Islet precursor cell (in vitro differentiated cells): Measurements from ENCODE around the gene ZNF48.
A peak's percentile ranks its signal among the peaks of the same experiment; 100 is the strongest.

Experiments used
- DNase-seq: peaks from one replicate; pipeline ENCODE4 v3.0.0-alpha.2; 2018

The ZNF48 gene

GRCh38 chr16:30407804-30408534 lies 12.7 kb downstream of the ZNF48 start:
- no peak for DNase-seq

DNA sequence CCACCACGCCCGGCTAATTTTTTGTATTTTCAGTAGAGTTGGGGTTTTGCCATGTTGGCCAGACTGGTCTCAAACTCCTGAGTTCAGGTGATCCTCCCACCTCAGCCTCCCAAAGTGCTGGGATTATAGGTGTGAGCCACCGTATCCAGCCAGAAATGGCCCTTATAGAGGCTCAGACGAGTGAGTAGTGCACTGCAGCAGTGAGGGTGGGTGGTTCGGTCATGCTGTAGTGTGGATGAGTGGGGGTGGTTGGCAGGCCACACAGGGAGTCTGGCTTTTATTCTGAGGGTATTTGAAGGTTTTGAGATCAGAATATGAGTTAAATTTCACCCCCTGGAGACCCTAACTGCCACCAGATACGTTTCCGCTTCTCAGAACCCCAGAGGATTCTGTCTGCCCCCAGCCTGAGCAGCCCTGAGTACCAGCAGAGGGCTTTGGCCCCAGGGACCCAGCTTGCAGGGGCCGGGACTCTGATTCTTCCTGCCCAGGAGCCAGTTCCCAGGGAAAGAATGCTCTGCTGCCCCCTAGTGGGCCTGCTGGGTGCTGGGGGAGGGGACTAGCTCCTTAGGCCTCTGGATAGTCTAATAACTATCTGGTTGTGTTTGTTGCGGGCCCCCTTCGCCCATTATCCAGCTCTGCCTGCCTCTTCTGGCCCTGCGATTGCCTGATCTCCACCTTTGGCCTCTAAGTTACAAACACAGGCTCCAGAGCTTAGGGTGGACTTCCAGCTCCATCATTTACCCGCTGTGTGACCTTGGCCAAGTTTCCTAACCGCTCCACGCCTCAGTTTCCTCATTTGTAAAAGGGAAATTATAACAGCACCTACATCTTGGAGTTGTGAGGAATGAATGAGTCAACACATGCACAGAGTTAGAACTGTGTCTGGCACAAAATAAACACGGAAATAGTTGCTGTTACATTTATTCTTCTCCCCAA lies 14.2 kb downstream of the ZNF48 start:
- peak; percentile 97 for DNase-seq

- no peak for DNase-seq
Measured at GRCh38 chr16:30413112-30413806, 18.0 kb downstream of the ZNF48 start.

GRCh38 chr16:30414159-30414558 lies 18.9 kb downstream of the ZNF48 start:
- DNase-seq: no peak

DNA sequence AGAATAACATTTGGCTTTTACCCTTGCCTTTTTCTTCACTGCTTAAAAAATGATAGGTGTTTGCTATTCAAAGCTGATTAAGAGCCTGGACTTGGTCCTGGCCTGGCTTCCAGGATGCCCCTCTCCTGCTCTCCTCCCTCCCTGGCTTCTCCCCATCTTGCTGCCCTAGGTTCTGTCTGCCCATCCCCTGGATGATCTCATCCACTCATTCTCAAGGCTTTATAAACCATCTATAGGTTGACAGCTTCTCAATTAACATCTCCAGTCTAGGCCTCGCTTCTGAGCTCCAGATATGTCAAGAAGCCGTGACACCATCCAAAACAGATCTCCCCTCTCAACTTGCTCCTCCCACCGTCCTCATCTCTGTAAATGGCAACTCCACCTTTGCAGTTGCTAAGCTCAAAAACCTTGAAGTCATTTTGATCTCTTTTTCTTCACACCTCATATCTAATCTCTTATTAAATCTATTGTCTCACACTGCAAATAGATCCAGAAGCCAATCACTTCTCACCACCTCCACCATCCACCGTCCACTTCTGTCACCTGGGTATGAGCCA lies 20.9 kb downstream of the ZNF48 start:
- no peak for DNase-seq

DNA sequence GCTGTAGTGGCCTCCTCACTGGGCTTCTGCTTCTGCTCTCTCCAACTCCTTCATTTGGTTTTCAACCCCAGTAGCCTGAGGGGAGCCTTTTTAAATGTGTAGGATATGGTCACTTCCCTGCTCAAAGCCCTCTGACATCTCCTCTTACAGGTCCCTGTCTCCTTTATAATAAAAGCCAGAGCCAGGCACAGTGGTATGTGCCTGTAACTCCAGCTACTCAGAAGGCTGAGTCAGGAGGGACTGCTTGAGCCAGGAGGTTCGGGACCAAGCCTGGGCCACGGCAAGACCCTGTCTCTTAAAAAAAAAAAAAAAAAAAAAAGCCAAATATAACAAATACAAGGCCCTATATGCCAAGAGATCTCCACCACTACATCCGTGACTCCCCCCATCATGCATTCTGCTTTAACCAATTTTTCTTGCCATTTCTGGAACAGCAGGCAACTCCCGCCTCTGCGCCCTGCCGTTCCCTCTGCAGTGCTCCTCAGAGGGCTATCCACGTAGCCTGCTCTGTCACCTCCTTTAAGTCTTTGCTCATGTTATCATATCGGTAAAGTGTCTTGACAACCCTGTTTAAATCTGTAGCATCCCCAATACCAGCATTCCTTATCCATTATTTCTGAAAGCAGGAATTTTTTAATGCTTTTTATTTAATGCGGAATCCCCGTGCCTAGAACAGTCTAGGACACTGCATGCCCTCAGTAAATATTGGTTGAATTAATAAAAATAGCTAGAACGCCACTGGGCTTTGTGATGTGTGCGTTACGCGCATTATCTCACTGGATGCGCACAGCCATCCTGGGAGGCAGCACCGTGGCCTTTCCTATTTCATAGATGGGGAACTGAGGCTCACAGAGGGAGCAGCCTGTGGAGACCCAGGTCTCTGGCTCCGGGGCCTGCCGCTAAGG lies 21.7 kb downstream of the ZNF48 start:
- DNase-seq: peak; percentile 78

DNA sequence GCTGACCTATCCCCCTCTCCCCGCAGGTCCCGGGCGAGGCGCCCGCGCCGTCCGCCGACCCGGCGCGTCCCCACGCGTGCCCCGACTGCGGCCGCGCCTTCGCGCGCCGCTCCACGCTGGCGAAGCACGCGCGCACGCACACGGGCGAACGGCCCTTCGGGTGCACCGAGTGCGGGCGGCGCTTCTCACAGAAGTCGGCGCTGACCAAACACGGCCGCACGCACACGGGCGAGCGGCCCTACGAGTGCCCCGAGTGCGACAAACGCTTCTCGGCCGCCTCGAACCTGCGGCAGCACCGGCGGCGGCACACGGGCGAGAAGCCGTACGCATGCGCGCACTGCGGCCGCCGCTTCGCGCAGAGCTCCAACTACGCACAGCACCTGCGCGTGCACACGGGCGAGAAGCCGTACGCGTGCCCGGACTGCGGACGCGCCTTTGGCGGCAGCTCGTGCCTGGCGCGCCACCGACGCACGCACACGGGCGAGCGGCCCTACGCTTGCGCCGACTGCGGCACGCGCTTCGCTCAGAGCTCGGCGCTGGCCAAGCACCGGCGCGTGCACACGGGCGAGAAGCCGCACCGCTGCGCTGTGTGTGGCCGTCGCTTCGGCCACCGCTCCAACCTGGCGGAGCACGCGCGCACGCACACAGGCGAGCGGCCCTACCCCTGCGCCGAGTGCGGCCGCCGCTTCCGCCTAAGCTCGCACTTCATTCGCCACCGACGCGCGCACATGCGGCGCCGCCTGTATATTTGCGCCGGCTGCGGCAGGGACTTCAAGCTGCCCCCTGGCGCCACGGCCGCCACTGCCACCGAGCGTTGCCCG lies 22.5 kb downstream of the ZNF48 start:
- peak; percentile 91 for DNase-seq

DNA sequence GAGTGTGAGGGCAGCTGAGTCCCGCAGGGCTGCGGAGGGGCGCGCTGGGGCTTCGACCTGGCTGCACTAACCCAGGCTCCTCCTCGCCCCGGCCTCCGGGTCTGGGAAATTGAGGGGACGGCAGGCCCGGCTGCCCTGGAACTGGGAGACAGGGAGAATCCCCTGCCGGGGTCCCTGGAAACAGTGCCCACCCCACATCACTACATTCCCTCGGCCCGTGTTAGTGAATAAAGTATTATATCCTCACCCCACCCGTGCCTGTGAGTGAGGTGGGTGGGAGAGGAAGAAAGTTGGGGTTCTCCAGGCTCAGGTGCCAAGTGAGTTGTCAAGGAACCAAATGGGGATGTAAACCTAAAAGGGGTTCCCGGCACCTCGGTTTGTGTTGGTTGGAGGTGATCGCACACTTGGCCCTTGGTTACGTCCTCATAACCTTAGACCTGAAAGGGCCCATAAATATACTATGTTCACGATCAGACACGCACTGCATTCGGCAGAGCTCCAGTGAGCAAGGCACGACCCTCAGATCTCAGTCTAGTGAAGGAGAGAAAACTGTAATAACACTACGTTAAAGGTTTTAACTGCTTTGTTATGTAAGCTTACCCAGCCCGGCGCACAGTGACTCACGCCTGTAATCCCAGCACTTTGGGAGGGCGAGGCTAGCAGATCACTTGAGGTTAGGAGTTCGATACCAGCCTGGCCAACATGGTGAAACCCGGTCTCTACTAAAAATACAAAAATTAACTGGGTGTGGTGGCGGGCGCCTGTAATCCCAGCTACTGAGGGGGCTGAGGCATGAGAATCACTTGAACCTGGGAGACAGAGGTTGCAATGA lies 23.3 kb downstream of the ZNF48 start:
- DNase-seq: no peak

GRCh38 chr16:30421010-30421409 lies 25.8 kb downstream of the ZNF48 start:
- DNase-seq: no peak

DNA sequence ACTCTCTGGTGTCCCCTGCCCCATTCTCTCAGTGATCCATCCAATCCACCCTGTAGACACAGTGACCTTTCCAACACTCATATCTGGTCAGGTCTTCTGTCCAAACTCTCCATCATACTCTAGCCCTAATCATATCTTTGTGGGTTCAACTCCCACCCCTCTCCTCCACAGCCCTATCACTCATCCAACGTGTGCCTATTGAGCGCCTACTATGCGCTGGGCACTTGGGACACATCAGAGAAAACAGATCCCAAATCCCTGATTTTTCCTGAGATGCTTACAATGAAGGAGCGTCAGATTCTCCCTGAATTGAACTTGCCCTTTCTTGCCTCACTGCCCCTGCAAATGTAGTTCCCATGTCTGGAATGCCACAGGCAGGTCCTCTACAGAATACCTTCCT lies 32.8 kb downstream of the ZNF48 start:
- DNase-seq: no peak

DNA sequence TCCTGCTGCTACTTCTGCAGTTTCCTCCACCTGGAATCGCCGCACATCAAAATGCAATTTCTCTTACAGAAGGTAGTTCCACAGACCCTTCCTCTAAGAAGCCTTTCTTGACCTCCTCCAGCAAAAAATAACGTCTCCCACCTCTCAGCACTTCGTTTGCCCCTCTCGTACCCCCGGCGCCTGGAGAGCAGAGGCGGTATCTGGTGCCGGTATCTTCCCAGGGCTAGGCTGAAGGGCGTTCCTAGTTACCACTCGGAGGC lies 34.1 kb downstream of the ZNF48 start:
- no peak for DNase-seq

GRCh38 chr16:30429678-30430427 lies 34.6 kb downstream of the ZNF48 start, which contains the start of gene DCTPP1:
Gene DCTPP1 (minus strand): TSS chr16:30430030. CDS start chr16:30429980, 50 bp downstream.
- DNase-seq: peak; percentile 98

GRCh38 chr16:30430428-30430970 lies 35.3 kb downstream of the ZNF48 start:
- DNase-seq: no peak

DNA sequence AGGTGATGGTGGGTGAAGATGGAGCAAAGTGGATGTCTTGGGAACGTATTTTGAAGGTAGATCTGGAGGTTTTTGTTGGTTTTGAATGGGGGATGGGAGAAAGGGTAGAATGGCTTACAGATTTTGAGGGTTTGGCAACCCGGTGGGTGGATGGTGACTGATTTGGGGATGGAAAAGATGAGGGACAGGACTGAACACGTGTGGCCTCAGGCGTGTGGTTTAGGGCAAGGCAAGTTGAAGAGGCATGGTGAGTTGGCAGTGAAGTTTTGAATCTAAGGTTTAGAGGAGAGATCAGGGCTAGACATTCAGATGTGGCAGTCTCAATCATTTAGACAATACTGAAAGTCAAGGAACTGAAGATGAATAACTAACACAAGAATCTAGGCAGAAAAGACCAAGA lies 39.6 kb downstream of the ZNF48 start:
- no peak for DNase-seq

DNA sequence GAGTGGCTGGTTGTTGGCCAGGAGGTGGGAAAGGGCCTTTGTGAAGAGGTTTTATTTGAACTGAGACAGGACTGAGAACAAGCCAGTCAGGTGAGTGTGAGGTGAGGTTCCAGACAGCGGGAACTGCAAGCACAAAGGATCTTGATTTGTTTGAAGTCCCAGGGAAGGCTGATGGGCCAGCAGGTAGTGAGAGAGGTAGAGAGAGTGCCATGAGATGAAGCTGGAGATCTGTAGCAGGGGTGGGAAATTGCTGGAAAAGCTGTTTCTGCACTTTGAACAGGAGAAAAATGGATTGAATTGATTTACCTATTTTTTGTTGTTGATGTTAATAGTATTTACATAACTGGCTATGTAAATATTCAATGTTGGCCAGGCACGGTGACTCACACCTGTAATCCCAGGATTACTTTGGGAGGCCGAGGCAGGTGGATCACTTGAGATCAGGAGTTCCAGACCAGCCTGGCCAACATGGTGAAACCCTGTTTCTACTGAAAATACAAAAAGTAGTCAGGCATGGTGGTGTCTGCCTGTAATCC lies 42.4 kb downstream of the ZNF48 start:
- no peak for DNase-seq

DNA sequence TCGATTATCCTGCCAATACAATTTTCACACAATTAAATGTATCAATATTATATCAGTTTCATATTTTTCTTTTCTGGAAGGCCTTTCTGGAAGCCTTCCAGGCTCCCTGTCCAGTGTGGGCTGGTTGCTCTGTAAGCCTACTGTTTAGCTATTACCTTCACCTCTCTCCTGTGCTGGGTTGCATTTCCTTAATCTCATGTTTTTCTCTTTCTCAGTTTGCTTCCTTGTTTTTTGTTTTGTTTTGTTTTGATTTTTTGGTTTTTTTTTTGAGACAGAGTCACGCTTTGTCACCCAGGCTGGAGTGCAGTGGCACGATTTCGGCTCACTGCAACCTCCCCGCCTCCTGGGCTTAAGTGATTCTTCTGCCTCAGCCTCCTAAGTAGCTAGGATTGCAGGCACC lies 43.6 kb downstream of the ZNF48 start:
- no peak for DNase-seq

DNA sequence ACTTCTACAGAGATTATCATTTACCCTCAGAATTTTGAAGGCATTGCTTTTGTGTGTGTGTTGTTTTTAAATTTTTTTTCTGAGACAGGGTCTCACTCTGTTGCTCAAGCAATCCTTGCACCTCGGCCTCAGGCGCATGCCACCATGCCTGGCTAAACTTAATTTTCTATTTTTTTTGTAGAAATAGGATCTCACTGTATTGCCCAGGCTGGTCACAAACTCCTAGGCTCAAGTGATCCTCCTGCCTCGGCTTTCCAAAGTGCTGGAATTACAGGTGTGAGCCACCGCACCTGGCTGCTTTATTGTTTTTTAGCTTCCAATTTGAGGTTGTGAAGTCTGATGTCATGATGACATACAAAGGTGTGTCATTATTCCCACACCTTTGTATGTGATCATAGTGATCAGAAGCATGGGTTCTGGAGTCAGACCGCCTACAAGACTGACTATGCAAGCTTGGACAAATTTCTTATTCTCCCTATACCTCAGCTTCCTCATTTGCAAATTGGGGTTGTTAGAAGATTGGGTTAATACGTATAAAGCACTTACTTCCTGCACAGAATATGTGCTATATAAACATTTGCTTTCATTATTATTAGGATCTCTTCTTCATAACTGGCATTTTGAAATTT lies 44.6 kb downstream of the ZNF48 start:
- no peak for DNase-seq

- no peak for DNase-seq
Measured at GRCh38 chr16:30443631-30444030, 48.4 kb downstream of the ZNF48 start.
